Activated B cell treated with CpG ODN at 0.5 μM for 24 hours (primary cell): ENCODE measurements around the gene HIP1R. TPM values are rescaled to one million over a fixed set of nuclear protein-coding genes. Genes with fewer than 3 reads are reported as not detected.

Source experiments
- ATAC-seq: fragments of 200-7000 bp; cut with Tn5 transposase; one replicate; pipeline ENCODE4 v1.10.0; 2021; ENCODE audit warnings: low read depth, mild to moderate bottlenecking, moderate library complexity
- CTCF ChIA-PET: fragments of 350-600 bp; sonication (Branson Sonifier 250); formaldehyde crosslinking; loops from one replicate; lab custom pipeline; 2021; ENCODE audit warnings: antibody characterized with exemption; lab: Charles Lee
- POLR2A ChIA-PET: fragments of 350-600 bp; sonication (Branson Sonifier 250); formaldehyde crosslinking; loops from one replicate; lab custom pipeline; 2021; ENCODE audit warnings: antibody characterized with exemption; lab: Charles Lee
- DNase-seq: peaks from one replicate; pipeline ENCODE4 v3.0.0; 2022
- H3K27ac Mint-ChIP-seq: one replicate; pipeline ENCODE4 v1.8.0; 2020; ENCODE audit warnings: mixed read lengths
- H3K27me3 Mint-ChIP-seq: one replicate; pipeline ENCODE4 v1.8.0; 2021; ENCODE audit warnings: mixed read lengths
- H3K36me3 Mint-ChIP-seq: one replicate; pipeline ENCODE4 v1.8.0; 2021; ENCODE audit warnings: low read depth, mixed read lengths
- H3K4me1 Mint-ChIP-seq: one replicate; pipeline ENCODE4 v1.8.0; 2021; ENCODE audit warnings: mixed read lengths
- H3K4me3 Mint-ChIP-seq: one replicate; pipeline ENCODE4 v1.8.0; 2020; ENCODE audit warnings: mild to moderate bottlenecking, mixed read lengths
- H3K9me3 Mint-ChIP-seq: one replicate; pipeline ENCODE4 v1.8.0; 2020; ENCODE audit warnings: mixed read lengths
- intact Hi-C: fragments of 100-400 bp; cut with micrococcal nuclease; formaldehyde crosslinking; loops from one replicate; pipeline ENCODE4 v1.15.1; 2024
- total RNA-seq: library from RNA; stranded (reverse); gene quantifications from 2 replicates; pipeline ENCODE4 v1.2.3, GENCODE V29; 2022
- TF ChIP-seq, protein P1 (sequence below): fragments of 200-600 bp; IDR thresholded peaks from one replicate; pipeline ENCODE4 v1.8.0; 2022; ENCODE audit warnings: antibody characterized with exemption, mild to moderate bottlenecking

Gene HIP1R
- total RNA-seq, 1 donor from 2014 or later: 154 TPM

DNA sequence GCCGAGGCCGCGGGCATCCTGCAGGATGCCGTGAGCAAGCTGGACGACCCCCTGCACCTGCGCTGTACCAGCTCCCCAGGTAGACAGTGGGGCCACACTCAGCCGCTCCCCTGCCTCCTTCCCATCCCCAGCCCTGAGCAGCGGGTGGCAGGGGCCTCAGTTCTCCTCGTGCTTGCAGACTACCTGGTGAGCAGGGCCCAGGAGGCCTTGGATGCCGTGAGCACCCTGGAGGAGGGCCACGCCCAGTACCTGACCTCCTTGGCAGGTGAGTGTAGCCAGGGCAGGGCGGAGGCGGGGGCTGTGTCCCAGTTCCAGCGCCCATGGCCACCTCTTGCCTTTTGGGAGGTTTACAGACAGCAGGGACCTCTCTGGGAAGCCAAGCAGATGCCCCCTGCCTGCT lies 22.9 kb downstream of the HIP1R start:
- intact Hi-C loops: no loop called here
- Mint-ChIP-seq H3K4me3 (no peak overlapping the region), H3K9me3 (no peaks in the 10 kb centered on the region), H3K4me1 (peaks cover 29% of the 10 kb centered on the region), H3K27me3 (no peaks in the 10 kb centered on the region), H3K27ac (no peak overlapping the region), H3K36me3 (peaks cover 71% of the 10 kb centered on the region)
- ChIA-PET POLR2A (no interaction called here), CTCF (interaction anchor here (1.1 to 9.9 kb wide), 2 partner anchors 64 to 94 kb away, joined by 4 to 145 read pairs; no protein-coding TSS in a partner anchor)
- ATAC-seq: no peak
- TF ChIP-seq, protein P1, sequence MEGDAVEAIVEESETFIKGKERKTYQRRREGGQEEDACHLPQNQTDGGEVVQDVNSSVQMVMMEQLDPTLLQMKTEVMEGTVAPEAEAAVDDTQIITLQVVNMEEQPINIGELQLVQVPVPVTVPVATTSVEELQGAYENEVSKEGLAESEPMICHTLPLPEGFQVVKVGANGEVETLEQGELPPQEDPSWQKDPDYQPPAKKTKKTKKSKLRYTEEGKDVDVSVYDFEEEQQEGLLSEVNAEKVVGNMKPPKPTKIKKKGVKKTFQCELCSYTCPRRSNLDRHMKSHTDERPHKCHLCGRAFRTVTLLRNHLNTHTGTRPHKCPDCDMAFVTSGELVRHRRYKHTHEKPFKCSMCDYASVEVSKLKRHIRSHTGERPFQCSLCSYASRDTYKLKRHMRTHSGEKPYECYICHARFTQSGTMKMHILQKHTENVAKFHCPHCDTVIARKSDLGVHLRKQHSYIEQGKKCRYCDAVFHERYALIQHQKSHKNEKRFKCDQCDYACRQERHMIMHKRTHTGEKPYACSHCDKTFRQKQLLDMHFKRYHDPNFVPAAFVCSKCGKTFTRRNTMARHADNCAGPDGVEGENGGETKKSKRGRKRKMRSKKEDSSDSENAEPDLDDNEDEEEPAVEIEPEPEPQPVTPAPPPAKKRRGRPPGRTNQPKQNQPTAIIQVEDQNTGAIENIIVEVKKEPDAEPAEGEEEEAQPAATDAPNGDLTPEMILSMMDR: no peak
- DNase-seq: no peak

DNA sequence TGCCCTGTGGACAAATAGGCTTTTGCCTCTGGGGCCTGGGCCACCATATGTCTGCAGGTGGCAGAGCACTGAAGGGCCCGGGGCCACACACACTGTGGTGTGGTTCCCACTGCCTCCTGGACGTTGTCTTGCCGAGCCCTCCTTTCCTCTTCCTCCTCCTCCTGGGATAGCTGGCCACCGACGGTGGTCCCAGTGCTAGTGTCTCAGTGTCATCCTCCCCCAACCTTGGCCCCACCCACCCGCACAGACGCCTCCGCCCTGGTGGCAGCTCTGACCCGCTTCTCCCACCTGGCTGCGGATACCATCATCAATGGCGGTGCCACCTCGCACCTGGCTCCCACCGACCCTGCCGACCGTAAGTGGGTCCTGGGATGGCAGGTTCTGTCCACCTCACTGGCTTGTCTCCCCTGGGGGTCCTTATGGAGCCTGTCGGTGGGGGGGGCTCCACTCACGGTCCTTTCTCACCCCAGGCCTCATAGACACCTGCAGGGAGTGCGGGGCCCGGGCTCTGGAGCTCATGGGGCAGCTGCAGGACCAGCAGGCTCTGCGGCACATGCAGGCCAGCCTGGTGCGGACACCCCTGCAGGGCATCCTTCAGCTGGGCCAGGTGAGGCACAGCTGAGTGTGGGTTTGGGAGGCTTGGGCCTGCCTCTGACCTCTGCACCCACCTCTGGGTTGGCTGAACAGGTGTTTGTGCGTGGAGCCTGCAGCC lies 23.5 kb downstream of the HIP1R start:
- peak overlapping the region; percentile 35 for H3K27ac Mint-ChIP-seq
- H3K4me3 Mint-ChIP-seq: no peak overlapping the region
- CTCF ChIA-PET: interaction anchor here (1.4 to 9.9 kb wide), 5 partner anchors 12 to 116 kb away, joined by 5 to 145 read pairs (median 26); partner anchors contain the start of gene OGFOD2
- peaks cover 75% of the 10 kb centered on the region for H3K36me3 Mint-ChIP-seq
- DNase-seq (no peak), ATAC-seq (no peak)
- POLR2A ChIA-PET: interaction anchor here (1.3 to 2.3 kb wide), 3 partner anchors 50 to 379 kb away, joined by 3 to 8 read pairs (median 3); no protein-coding TSS in a partner anchor
- peaks cover 34% of the 10 kb centered on the region for H3K4me1 Mint-ChIP-seq
- TF ChIP-seq, protein P1: no peak
- H3K9me3 Mint-ChIP-seq: no peaks in the 10 kb centered on the region
- intact Hi-C loops: no loop called here
- no peaks in the 10 kb centered on the region for H3K27me3 Mint-ChIP-seq

DNA sequence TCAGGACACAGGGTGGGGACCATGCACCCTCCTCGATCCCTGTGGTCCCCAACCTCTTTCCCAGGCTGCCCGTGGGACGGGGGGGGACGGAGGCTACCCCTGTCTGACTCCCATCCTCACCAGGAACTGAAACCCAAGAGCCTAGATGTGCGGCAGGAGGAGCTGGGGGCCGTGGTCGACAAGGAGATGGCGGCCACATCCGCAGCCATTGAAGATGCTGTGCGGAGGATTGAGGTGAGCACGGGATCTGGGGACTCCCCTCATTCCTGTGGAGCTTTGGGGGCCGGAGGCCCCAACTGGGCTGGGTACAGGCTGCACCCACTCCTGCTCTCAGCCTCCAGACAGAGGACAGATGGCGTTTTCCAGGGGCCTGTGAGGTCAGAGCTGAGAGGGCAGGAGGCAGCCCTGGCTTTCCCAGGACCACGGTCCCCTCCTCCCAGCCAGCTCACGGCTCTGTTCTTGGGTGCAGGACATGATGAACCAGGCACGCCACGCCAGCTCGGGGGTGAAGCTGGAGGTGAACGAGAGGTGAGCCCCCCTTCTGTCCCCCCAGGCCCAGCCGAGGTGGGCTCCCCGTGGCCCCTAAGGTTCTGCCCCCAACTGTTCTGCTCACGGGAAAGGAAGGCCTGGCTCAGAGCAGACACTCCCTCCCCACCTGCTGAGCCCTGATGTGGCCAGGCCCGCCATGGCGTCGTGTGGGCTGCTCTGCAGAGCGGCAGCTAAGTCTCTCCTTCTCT lies 24.2 kb downstream of the HIP1R start:
- intact Hi-C loops: loop anchor here (1.0 to 5.0 kb wide), 5 partner anchors 38 to 379 kb away; partner anchors contain the start of gene VPS37B
- CTCF ChIA-PET: interaction anchor here (1.4 to 9.9 kb wide), 5 partner anchors 11 to 115 kb away, joined by 5 to 145 read pairs (median 26); partner anchors contain the start of gene OGFOD2
- TF ChIP-seq, protein P1: no peak
- POLR2A ChIA-PET: interaction anchor here (1.0 to 4.5 kb wide), 6 partner anchors 12 to 378 kb away, joined by 3 to 26 read pairs (median 4); no protein-coding TSS in a partner anchor
- H3K9me3 Mint-ChIP-seq: no peaks in the 10 kb centered on the region
- DNase-seq: no peak
- ATAC-seq: no peak
- H3K27me3 Mint-ChIP-seq: no peaks in the 10 kb centered on the region
- peak overlapping the region; percentile 53 for H3K27ac Mint-ChIP-seq
- H3K4me1 Mint-ChIP-seq: peaks cover 40% of the 10 kb centered on the region
- H3K4me3 Mint-ChIP-seq: no peak overlapping the region
- H3K36me3 Mint-ChIP-seq: peaks cover 74% of the 10 kb centered on the region

DNA sequence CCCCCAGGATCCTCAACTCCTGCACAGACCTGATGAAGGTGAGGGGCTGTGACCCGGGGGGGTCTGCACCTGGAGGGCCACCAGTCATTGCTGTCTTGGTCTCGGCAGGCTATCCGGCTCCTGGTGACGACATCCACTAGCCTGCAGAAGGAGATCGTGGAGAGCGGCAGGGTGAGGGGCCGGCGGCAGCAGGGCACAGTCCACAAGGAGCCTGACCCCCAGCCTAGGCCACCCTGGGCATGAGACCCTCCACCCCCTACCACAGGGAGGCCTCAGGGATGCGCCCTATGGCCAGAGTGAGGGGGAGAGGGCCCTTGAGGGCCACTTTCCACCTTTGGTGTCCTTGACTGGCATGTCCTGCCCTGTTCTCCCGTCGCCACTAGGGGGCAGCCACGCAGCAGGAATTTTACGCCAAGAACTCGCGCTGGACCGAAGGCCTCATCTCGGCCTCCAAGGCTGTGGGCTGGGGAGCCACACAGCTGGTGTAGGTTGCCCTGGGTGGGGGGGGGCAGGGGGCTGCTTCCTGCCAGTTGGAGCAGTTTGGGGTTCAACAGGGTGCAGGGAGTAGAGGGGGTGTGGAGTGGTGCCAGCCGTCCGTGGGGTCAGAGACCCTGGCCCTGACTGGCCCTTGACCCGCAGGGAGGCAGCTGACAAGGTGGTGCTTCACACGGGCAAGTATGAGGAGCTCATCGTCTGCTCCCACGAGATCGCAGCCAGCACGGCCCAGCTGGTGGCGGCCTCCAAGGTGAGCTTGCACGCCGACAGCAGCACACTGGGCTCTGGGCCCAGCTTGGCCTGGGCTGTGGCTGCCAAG lies 25.0 kb downstream of the HIP1R start:
- ATAC-seq (peak; percentile 72), DNase-seq (peak; percentile 76)
- TF ChIP-seq, protein P1: peak; percentile 72
- intact Hi-C loops: loop anchor here (1.0 to 5.0 kb wide), 5 partner anchors 37 to 378 kb away; partner anchors contain the start of gene VPS37B
- ChIA-PET POLR2A (interaction anchor here (1.0 to 4.5 kb wide), 13 partner anchors 11 to 378 kb away, joined by 3 to 26 read pairs (median 6); partner anchors contain the start of gene OGFOD2), CTCF (interaction anchor here (0.7 to 9.9 kb wide), 21 partner anchors 11 to 378 kb away, joined by 3 to 145 read pairs (median 5); partner anchors contain the start of genes ABCB9, OGFOD2 and VPS37B)
- Mint-ChIP-seq H3K9me3 (no peaks in the 10 kb centered on the region), H3K4me1 (peaks cover 46% of the 10 kb centered on the region), H3K4me3 (no peak overlapping the region), H3K36me3 (peaks cover 74% of the 10 kb centered on the region), H3K27me3 (no peaks in the 10 kb centered on the region), H3K27ac (peak overlapping the region; percentile 53)
